SK-N-SH (cell line): ENCODE results near the gene HEPHL1. TPM values are rescaled to one million over a fixed set of nuclear protein-coding genes. Genes with fewer than 3 reads are reported as not detected.

Source experiments
- CTCF ChIA-PET: fragments of 300-600, 350-600 bp; formaldehyde crosslinking; extraction: SDS; loops from one replicate; lab custom pipeline; 2021; lab: Yijun Ruan, JAX
- POLR2A ChIA-PET: fragments of 350-600 bp; sonication (Branson Sonifier 250); formaldehyde crosslinking; extraction: SDS; loops from one replicate; lab custom pipeline; 2020; ENCODE audit warnings: antibody characterized with exemption, inconsistent platforms; lab: Yijun Ruan, JAX
- DNase-seq: peaks from one replicate; pipeline ENCODE4 v3.0.0; 2012
- H2AFZ ChIP-seq: fragments of 200-600 bp; sonication (generic); 2 replicates; pipeline ENCODE4 v1.8.1; 2016; ENCODE audit warnings: antibody characterized with exemption, mild to moderate bottlenecking, low read depth
- H3F3A ChIP-seq: fragments of 200-600 bp; sonication (generic); replicated peaks from 2 replicates; pipeline ENCODE3; 2016; ENCODE audit warnings: antibody characterized with exemption, mild to moderate bottlenecking; ENCODE audit not compliant: insufficient read depth
- H3K27ac ChIP-seq, 2 experiments: fragments of 200-500 bp in 1 of 2; fragments of 200-600 bp in 1 of 2; sonication (Bioruptor generic) in 1 of 2; sonication (generic), shearing (Covaris generic) in 1 of 2; 2 replicates each; pipeline versions ENCODE4 v1.5.1 to v1.6.1; 2014 to 2016; ENCODE audit warnings: low read depth in 2 of 2, inconsistent platforms in 1 of 2, low read length in 1 of 2, mild to moderate bottlenecking in 1 of 2, mixed read lengths in 1 of 2
- H3K27me3 ChIP-seq: fragments of 200-600 bp; sonication (generic), shearing (Covaris generic); 2 replicates; pipeline ENCODE4 v1.6.1; 2016; ENCODE audit warnings: mixed run types; ENCODE audit not compliant: insufficient read depth
- H3K36me3 ChIP-seq, 2 experiments: fragments of 200-500 bp in 1 of 2; fragments of 200-600 bp in 1 of 2; sonication (Bioruptor generic) in 1 of 2; sonication (generic) in 1 of 2; replicated peaks in 1 of 2; 2 replicates each; pipeline versions ENCODE3 to v1.5.1; 2014 to 2016; ENCODE audit warnings: low read length in 1 of 2, mild to moderate bottlenecking in 1 of 2; ENCODE audit not compliant: insufficient read depth in 2 of 2, control insufficient read depth in 1 of 2
- H3K4me1 ChIP-seq, 2 experiments: fragments of 200-500 bp in 1 of 2; fragments of 200-600 bp in 1 of 2; sonication (Bioruptor generic) in 1 of 2; sonication (generic), shearing (Covaris generic) in 1 of 2; 2 replicates each; pipeline versions ENCODE4 v1.5.1 to v1.6.1; 2014 to 2016; ENCODE audit warnings: low read depth in 1 of 2, low read length in 1 of 2, mixed run types in 1 of 2; ENCODE audit not compliant: insufficient read depth in 2 of 2, control insufficient read depth in 1 of 2
- H3K4me2 ChIP-seq: fragments of 200-600 bp; sonication (generic), shearing (Covaris generic); 2 replicates; pipeline ENCODE4 v1.6.1; 2017; ENCODE audit warnings: mixed run types
- H3K4me3 ChIP-seq, 2 experiments: fragments of 200-500 bp in 1 of 2; fragments of 200-600 bp in 1 of 2; sonication (Bioruptor generic) in 1 of 2; sonication (generic), shearing (Covaris generic) in 1 of 2; 2 replicates each; pipeline versions ENCODE4 v1.5.1 to v1.8.1; 2014 to 2016; ENCODE audit warnings: low read depth in 2 of 2, inconsistent platforms in 1 of 2, low read length in 1 of 2, mild to moderate bottlenecking in 1 of 2, mixed read lengths in 1 of 2, moderate library complexity in 1 of 2
- H3K79me2 ChIP-seq: fragments of 200-600 bp; sonication (generic); 2 replicates; pipeline ENCODE4 v1.8.1; 2017; ENCODE audit warnings: mild to moderate bottlenecking; ENCODE audit not compliant: insufficient read depth
- H3K9ac ChIP-seq: fragments of 200-600 bp; sonication (generic); 2 replicates; pipeline ENCODE4 v1.6.1; 2017; ENCODE audit warnings: mixed run types
- H3K9me2 ChIP-seq: fragments of 200-600 bp; sonication (generic); 2 replicates; pipeline ENCODE4 v1.6.1; 2017; ENCODE audit warnings: mixed run types
- H3K9me3 ChIP-seq: fragments of 200-600 bp; sonication (generic); 2 replicates; pipeline ENCODE4 v1.6.1; 2017; ENCODE audit warnings: mixed run types, mild to moderate bottlenecking, moderate library complexity
- H4K20me1 ChIP-seq: fragments of 200-600 bp; sonication (generic); 2 replicates; pipeline ENCODE4 v1.6.1; 2017; ENCODE audit warnings: mild to moderate bottlenecking, mixed run types; ENCODE audit not compliant: insufficient read depth
- ELF1 ChIP-seq: IDR thresholded peaks from 2 replicates; pipeline ENCODE4 v1.4.0; 2012
- EZH2phosphoT487 ChIP-seq: fragments of 200-600 bp; sonication (generic); IDR thresholded peaks from 2 replicates; pipeline ENCODE4 v1.6.1; 2017; ENCODE audit warnings: low read depth, mixed run types, mild to moderate bottlenecking, antibody characterized with exemption, moderate library complexity, borderline replicate concordance
- FOXJ3 ChIP-seq: sonication (generic); formaldehyde crosslinking; IDR thresholded peaks from 2 replicates; pipeline ENCODE4 v1.5.1; 2020; ENCODE audit warnings: mild to moderate bottlenecking, missing genetic modification reagents
- MXI1 ChIP-seq: IDR thresholded peaks from 2 replicates; pipeline ENCODE4 v1.6.1; 2012; ENCODE audit warnings: mild to moderate bottlenecking, low read depth, low read length, improper control_type of control experiment
- NRF1 ChIP-seq: IDR thresholded peaks from 2 replicates; pipeline ENCODE4 v1.6.1; 2012; ENCODE audit warnings: low read depth, mild to moderate bottlenecking, low read length
- POLR2AphosphoS5 ChIP-seq: IDR thresholded peaks from 2 replicates; pipeline ENCODE4 v1.6.1; 2012; ENCODE audit warnings: low read depth, low read length
- RXRA ChIP-seq: IDR thresholded peaks from 2 replicates; pipeline ENCODE4 v1.4.0; 2012; ENCODE audit warnings: low read depth, mild to moderate bottlenecking, borderline replicate concordance
- SIN3A ChIP-seq: IDR thresholded peaks from 2 replicates; pipeline ENCODE4 v1.6.1; 2012; ENCODE audit warnings: low read depth, mild to moderate bottlenecking, low read length, moderate library complexity, borderline replicate concordance
- SMC3 ChIP-seq: IDR thresholded peaks from 2 replicates; pipeline ENCODE4 v1.6.1; 2012; ENCODE audit warnings: low read depth, low read length, improper control_type of control experiment
- TEAD4 ChIP-seq: IDR thresholded peaks from 2 replicates; pipeline ENCODE4 v1.4.0; 2012; ENCODE audit warnings: mild to moderate bottlenecking, borderline replicate concordance; ENCODE audit not compliant: insufficient read depth
- YY1 ChIP-seq: IDR thresholded peaks from 2 replicates; pipeline ENCODE4 v1.4.0; 2012; ENCODE audit warnings: low read depth, mild to moderate bottlenecking
- WGBS: methylation state at CpG from one replicate; pipeline ENCODE4 v1.1.6; 2017; ENCODE audit warnings: low lambda C conversion rate; 5-methylcytosine and 5-hydroxymethylcytosine counted together
- polyA plus RNA-seq, 3 experiments: library from polyadenylated mRNA; depleted of rRNA; stranded (reverse); fragments of >200 nt; gene quantifications; 2 replicates each; pipeline ENCODE4 v1.2.3, GENCODE V29; 2012
- TF ChIP-seq, protein P1 (sequence below): IDR thresholded peaks from 2 replicates; pipeline ENCODE4 v1.6.1; 2012; ENCODE audit warnings: mild to moderate bottlenecking, low read depth, low read length, moderate library complexity
- TF ChIP-seq, protein P2 (sequence below): IDR thresholded peaks from 2 replicates; pipeline ENCODE4; 2012
- TF ChIP-seq, protein P3 (sequence below): fragments of 150-350 bp; IDR thresholded peaks from 2 replicates; pipeline ENCODE4 v1.6.1; 2017; ENCODE audit warnings: antibody characterized with exemption, low read length, low read depth, borderline replicate concordance
- TF ChIP-seq, protein P4 (sequence below): fragments of 150-350 bp; IDR thresholded peaks from 2 replicates; pipeline ENCODE4 v1.6.1; 2016; ENCODE audit warnings: mild to moderate bottlenecking, low read depth, low read length
- TF ChIP-seq, protein P5 (sequence below): IDR thresholded peaks from 2 replicates; pipeline ENCODE4 v1.4.0; 2012; ENCODE audit warnings: low read depth, borderline replicate concordance
- TF ChIP-seq, protein P6 (sequence below): IDR thresholded peaks from 2 replicates; pipeline ENCODE4 v1.4.0; 2012; ENCODE audit warnings: low read depth

HEPHL1 gene
- polyA plus RNA-seq, 1 of the 3 experiments (the other 2 are of a cell fraction) = not detected

DNA sequence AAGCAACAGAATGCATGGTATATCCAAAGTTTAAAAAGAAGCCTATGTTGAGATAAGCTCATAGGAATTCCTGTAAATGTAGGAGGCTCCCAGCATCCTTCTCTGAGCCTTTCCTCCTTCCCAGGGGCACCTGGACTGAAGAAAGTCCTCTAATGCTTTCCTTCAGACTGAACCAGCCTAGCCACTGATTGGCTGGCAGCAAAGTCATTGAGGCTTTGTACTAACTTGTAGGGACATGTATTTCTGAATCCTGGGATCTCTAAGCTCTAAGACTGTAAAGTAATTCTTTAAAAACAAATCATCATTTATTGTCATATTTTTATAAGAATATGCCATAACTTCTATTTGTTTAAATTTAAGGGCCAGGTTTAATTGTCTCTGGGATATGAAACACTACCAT, 83.6 kb downstream of the HEPHL1 start (continued):
- TF ChIP-seq, protein P1, sequence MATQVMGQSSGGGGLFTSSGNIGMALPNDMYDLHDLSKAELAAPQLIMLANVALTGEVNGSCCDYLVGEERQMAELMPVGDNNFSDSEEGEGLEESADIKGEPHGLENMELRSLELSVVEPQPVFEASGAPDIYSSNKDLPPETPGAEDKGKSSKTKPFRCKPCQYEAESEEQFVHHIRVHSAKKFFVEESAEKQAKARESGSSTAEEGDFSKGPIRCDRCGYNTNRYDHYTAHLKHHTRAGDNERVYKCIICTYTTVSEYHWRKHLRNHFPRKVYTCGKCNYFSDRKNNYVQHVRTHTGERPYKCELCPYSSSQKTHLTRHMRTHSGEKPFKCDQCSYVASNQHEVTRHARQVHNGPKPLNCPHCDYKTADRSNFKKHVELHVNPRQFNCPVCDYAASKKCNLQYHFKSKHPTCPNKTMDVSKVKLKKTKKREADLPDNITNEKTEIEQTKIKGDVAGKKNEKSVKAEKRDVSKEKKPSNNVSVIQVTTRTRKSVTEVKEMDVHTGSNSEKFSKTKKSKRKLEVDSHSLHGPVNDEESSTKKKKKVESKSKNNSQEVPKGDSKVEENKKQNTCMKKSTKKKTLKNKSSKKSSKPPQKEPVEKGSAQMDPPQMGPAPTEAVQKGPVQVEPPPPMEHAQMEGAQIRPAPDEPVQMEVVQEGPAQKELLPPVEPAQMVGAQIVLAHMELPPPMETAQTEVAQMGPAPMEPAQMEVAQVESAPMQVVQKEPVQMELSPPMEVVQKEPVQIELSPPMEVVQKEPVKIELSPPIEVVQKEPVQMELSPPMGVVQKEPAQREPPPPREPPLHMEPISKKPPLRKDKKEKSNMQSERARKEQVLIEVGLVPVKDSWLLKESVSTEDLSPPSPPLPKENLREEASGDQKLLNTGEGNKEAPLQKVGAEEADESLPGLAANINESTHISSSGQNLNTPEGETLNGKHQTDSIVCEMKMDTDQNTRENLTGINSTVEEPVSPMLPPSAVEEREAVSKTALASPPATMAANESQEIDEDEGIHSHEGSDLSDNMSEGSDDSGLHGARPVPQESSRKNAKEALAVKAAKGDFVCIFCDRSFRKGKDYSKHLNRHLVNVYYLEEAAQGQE = no peak
- no peak for TF ChIP-seq FOXJ3 (CRISPR knock-in tag)

DNA sequence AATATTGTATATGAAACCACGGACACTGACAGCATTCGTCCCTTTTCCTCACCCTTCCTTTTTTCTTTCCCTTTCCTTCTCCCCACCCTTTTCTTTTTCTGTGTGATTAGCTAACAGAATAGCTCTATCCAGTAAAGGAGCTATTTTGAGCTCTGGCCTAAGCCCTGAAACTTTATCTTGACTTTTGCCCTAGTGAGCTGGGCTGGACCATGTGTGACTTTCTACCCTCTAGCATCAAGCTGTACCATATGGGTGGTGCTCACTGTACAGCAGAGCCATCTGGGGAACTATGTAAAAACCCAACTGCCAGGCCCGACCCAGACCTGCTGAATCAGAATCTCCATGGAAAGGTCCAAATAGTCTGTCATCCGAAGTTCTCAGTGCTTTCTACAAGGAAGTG, 85.6 kb downstream of the HEPHL1 start:
- Histone ChIP-seq H3K9ac (no peak overlapping the region), H3K9me3 (no peaks in the 10 kb centered on the region), H3K27me3 (no peaks in the 10 kb centered on the region), H3K36me3 (no peaks in the 10 kb centered on the region), H3K9me2 (no peaks in the 10 kb centered on the region), H4K20me1 (no peaks in the 10 kb centered on the region), H3K4me3 (no peak overlapping the region), H3K4me2 (no peak overlapping the region), H2AFZ (no peak overlapping the region), H3K79me2 (no peaks in the 10 kb centered on the region), H3K4me1 (no peaks in the 10 kb centered on the region), H3K27ac (no peak overlapping the region), H3F3A (no peaks in the 10 kb centered on the region)
- TF ChIP-seq SMC3 (no peak), SIN3A (no peak), NRF1 (no peak), FOXJ3 (CRISPR knock-in tag) (no peak), ELF1 (no peak), TEAD4 (no peak), POLR2AphosphoS5 (no peak), RXRA (no peak), YY1 (no peak), EZH2phosphoT487 (no peak), MXI1 (no peak)
- TF ChIP-seq, protein P1 = no peak
- TF ChIP-seq, protein P2, sequence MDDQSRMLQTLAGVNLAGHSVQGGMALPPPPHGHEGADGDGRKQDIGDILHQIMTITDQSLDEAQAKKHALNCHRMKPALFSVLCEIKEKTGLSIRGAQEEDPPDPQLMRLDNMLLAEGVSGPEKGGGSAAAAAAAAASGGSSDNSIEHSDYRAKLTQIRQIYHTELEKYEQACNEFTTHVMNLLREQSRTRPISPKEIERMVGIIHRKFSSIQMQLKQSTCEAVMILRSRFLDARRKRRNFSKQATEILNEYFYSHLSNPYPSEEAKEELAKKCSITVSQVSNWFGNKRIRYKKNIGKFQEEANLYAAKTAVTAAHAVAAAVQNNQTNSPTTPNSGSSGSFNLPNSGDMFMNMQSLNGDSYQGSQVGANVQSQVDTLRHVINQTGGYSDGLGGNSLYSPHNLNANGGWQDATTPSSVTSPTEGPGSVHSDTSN = no peak
- TF ChIP-seq, protein P3, sequence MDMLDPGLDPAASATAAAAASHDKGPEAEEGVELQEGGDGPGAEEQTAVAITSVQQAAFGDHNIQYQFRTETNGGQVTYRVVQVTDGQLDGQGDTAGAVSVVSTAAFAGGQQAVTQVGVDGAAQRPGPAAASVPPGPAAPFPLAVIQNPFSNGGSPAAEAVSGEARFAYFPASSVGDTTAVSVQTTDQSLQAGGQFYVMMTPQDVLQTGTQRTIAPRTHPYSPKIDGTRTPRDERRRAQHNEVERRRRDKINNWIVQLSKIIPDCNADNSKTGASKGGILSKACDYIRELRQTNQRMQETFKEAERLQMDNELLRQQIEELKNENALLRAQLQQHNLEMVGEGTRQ = no peak
- TF ChIP-seq, protein P4, sequence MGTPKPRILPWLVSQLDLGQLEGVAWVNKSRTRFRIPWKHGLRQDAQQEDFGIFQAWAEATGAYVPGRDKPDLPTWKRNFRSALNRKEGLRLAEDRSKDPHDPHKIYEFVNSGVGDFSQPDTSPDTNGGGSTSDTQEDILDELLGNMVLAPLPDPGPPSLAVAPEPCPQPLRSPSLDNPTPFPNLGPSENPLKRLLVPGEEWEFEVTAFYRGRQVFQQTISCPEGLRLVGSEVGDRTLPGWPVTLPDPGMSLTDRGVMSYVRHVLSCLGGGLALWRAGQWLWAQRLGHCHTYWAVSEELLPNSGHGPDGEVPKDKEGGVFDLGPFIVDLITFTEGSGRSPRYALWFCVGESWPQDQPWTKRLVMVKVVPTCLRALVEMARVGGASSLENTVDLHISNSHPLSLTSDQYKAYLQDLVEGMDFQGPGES = no peak
- TF ChIP-seq, protein P5, sequence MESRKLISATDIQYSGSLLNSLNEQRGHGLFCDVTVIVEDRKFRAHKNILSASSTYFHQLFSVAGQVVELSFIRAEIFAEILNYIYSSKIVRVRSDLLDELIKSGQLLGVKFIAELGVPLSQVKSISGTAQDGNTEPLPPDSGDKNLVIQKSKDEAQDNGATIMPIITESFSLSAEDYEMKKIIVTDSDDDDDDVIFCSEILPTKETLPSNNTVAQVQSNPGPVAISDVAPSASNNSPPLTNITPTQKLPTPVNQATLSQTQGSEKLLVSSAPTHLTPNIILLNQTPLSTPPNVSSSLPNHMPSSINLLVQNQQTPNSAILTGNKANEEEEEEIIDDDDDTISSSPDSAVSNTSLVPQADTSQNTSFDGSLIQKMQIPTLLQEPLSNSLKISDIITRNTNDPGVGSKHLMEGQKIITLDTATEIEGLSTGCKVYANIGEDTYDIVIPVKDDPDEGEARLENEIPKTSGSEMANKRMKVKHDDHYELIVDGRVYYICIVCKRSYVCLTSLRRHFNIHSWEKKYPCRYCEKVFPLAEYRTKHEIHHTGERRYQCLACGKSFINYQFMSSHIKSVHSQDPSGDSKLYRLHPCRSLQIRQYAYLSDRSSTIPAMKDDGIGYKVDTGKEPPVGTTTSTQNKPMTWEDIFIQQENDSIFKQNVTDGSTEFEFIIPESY = no peak
- TF ChIP-seq, protein P6, sequence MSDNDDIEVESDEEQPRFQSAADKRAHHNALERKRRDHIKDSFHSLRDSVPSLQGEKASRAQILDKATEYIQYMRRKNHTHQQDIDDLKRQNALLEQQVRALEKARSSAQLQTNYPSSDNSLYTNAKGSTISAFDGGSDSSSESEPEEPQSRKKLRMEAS = no peak
- WGBS = 72% methylated on average over 4 of the region's 4 CpGs
- POLR2A ChIA-PET = no interaction called here
- CTCF ChIA-PET = interaction anchor here (0.7 kb wide), 1 partner anchor 820 kb away, joined by 3 read pairs; no protein-coding TSS in a partner anchor
- no peak for DNase-seq
